ENCODE results near the gene DRAXIN.

DRAXIN gene

GRCh38 chr1:11654939-11655808, 36.3 kb upstream of the DRAXIN start:
- in situ Hi-C loops (cut with MboI; ENCODE audit: low sequenced_read_pairs): no loop called here

GRCh38 chr1:11657654-11658053, 33.9 kb upstream of the DRAXIN start:
- in situ Hi-C loops (cut with MboI; ENCODE audit: low sequenced_read_pairs): no loop called here

GRCh38 chr1:11658542-11658941, 33.0 kb upstream of the DRAXIN start:
- in situ Hi-C loops (cut with MboI; ENCODE audit: low sequenced_read_pairs): no loop called here

- in situ Hi-C loops (cut with MboI; ENCODE audit: low sequenced_read_pairs): no loop called here
These were observed 31.8 kb upstream of the DRAXIN start for GRCh38 chr1:11659748-11660147.

GRCh38 chr1:11661103-11661502, 30.4 kb upstream of the DRAXIN start:
- in situ Hi-C loops (cut with MboI; ENCODE audit: low sequenced_read_pairs): no loop called here

- in situ Hi-C loops (cut with MboI; ENCODE audit: low sequenced_read_pairs): no loop called here
These were observed 27.0 kb upstream of the DRAXIN start for GRCh38 chr1:11664336-11665065.

GRCh38 chr1:11668516-11668915, 23.0 kb upstream of the DRAXIN start:
- in situ Hi-C loops (cut with MboI; ENCODE audit: low sequenced_read_pairs): no loop called here

GRCh38 chr1:11670747-11671146, 20.8 kb upstream of the DRAXIN start:
- in situ Hi-C loops (cut with MboI; ENCODE audit: low sequenced_read_pairs): no loop called here

- in situ Hi-C loops (cut with MboI; ENCODE audit: low sequenced_read_pairs): no loop called here
These were observed 20.3 kb upstream of the DRAXIN start for GRCh38 chr1:11671205-11671543.

GRCh38 chr1:11671544-11672286, 19.8 kb upstream of the DRAXIN start:
- in situ Hi-C loops (cut with MboI; ENCODE audit: low sequenced_read_pairs): no loop called here

GRCh38 chr1:11673089-11673769, 18.3 kb upstream of the DRAXIN start:
- in situ Hi-C loops (cut with MboI; ENCODE audit: low sequenced_read_pairs): no loop called here

- in situ Hi-C loops (cut with MboI; ENCODE audit: low sequenced_read_pairs): no loop called here
These were observed 17.0 kb upstream of the DRAXIN start for GRCh38 chr1:11674488-11674887.

GRCh38 chr1:11675325-11675724, 16.2 kb upstream of the DRAXIN start:
- in situ Hi-C loops (cut with MboI; ENCODE audit: low sequenced_read_pairs): no loop called here

GRCh38 chr1:11676386-11677103, 15.0 kb upstream of the DRAXIN start:
- in situ Hi-C loops (cut with MboI; ENCODE audit: low sequenced_read_pairs): no loop called here

GRCh38 chr1:11678442-11678841, 13.1 kb upstream of the DRAXIN start:
- in situ Hi-C loops (cut with MboI; ENCODE audit: low sequenced_read_pairs): no loop called here

- in situ Hi-C loops (cut with MboI; ENCODE audit: low sequenced_read_pairs): no loop called here
These were observed 11.0 kb upstream of the DRAXIN start for GRCh38 chr1:11680270-11681070.

- in situ Hi-C loops (cut with MboI; ENCODE audit: low sequenced_read_pairs): no loop called here
These were observed 10.3 kb upstream of the DRAXIN start, which contains the start of gene MAD2L2 for GRCh38 chr1:11681071-11681771. Gene MAD2L2, minus strand, starts transcription at chr1:11681148. Its CDS starts 547 bp downstream, at chr1:11680601.

- in situ Hi-C loops (cut with MboI; ENCODE audit: low sequenced_read_pairs): no loop called here
These were observed 9.2 kb upstream of the DRAXIN start for GRCh38 chr1:11682287-11682771.

GRCh38 chr1:11682799-11683198, 8.7 kb upstream of the DRAXIN start:
- in situ Hi-C loops (cut with MboI; ENCODE audit: low sequenced_read_pairs): no loop called here

Measured in HL-60/S4 treated with retinoic acid at 250 ng/mL for 4 days and 3 days (cell line).